A549 treated with DMSO at 1 μM for 4 hours (cell line): Measurements from ENCODE around the gene KRTAP1-5. TPM values are rescaled to one million over a fixed set of nuclear protein-coding genes. Genes with fewer than 3 reads are reported as not detected.

Experiments used
- total RNA-seq: library from RNA; stranded (reverse); fragments of 200-300 nt; extraction: Qiagen RNA extraction; gene quantifications from 5 replicates; pipeline ENCODE4 v1.2.3, GENCODE V29; 2022; ENCODE audit warnings: low read depth

The KRTAP1-5 gene
- total RNA-seq = 0.08 TPM in 1 of 5 replicates, not detected in the others

GRCh38 chr17:41026715-41027471 lies at the start of gene KRTAP1-5:
KRTAP1-5 (minus strand) TSS chr17:41027208; CDS start chr17:41027155, 53 bp downstream.

GRCh38 chr17:41065829-41066624 lies 39.0 kb upstream of the KRTAP1-5 start, which contains the start of gene KRTAP2-4:
KRTAP2-4 (minus strand) TSS chr17:41065879; CDS start chr17:41065845, 34 bp downstream.

GRCh38 chr17:41060052-41060604 lies 33.1 kb upstream of the KRTAP1-5 start, which contains the start of gene KRTAP2-3:
KRTAP2-3 (minus strand) TSS chr17:41060114; CDS start chr17:41060050, 64 bp downstream.

GRCh38 chr17:41055130-41055529 lies 28.1 kb upstream of the KRTAP1-5 start, which contains the start of gene KRTAP2-2:
KRTAP2-2 (minus strand) TSS chr17:41055230; CDS start chr17:41055211, 19 bp downstream.

GRCh38 chr17:41046735-41047465 lies 19.9 kb upstream of the KRTAP1-5 start, which contains the start of gene KRTAP2-1:
KRTAP2-1 (minus strand) TSS chr17:41047316; CDS start chr17:41047267, 49 bp downstream.

GRCh38 chr17:41040783-41041571 lies 14.0 kb upstream of the KRTAP1-5 start, which contains the start of gene KRTAP1-1:
KRTAP1-1 (minus strand) TSS chr17:41041450; CDS start chr17:41041397, 53 bp downstream.

GRCh38 chr17:41034346-41034935 lies 7.4 kb upstream of the KRTAP1-5 start, which contains the start of gene KRTAP1-3:
KRTAP1-3 (minus strand) TSS chr17:41034874; CDS start chr17:41034821, 53 bp downstream.

GRCh38 chr17:41029633-41030245 lies 2.7 kb upstream of the KRTAP1-5 start, which contains the start of gene KRTAP1-4:
KRTAP1-4 (minus strand) TSS chr17:41030195; CDS start chr17:41030078, 117 bp downstream.

GRCh38 chr17:41008811-41009210 lies 18.2 kb downstream of the KRTAP1-5 start, which contains the start of gene KRTAP3-1:
KRTAP3-1 (minus strand) TSS chr17:41009128; CDS start chr17:41009074, 54 bp downstream.

GRCh38 chr17:40999563-40999962 lies 27.4 kb downstream of the KRTAP1-5 start, which contains the start of gene KRTAP3-2:
KRTAP3-2 (minus strand) TSS chr17:40999906; CDS start chr17:40999853, 53 bp downstream.

GRCh38 chr17:40993839-40994238 lies 33.2 kb downstream of the KRTAP1-5 start, which contains the start of gene KRTAP3-3:
KRTAP3-3 (minus strand) TSS chr17:40994164; CDS start chr17:40994097, 67 bp downstream.

GRCh38 chr17:40984226-40984625 lies 42.8 kb downstream of the KRTAP1-5 start, which contains the start of gene KRT40:
KRT40 (minus strand) TSS chr17:40984326; CDS start chr17:40984273, 53 bp downstream.

Other genes with a start within 250 kb of the KRTAP1-5 start
- gene KRT27, start 244.7 kb downstream of the KRTAP1-5 start, total RNA-seq = not detected in 5 replicates
- not detected in 5 replicates for gene KRT28, start 227.2 kb downstream of the KRTAP1-5 start, total RNA-seq
- gene KRT10, start 204.6 kb downstream of the KRTAP1-5 start, total RNA-seq = 80.9 to 125 TPM (median 111 TPM) in 5 replicates
- gene KRT12, start 160.0 kb downstream of the KRTAP1-5 start, total RNA-seq = not detected in 5 replicates
- gene KRT20, start 142.0 kb downstream of the KRTAP1-5 start, total RNA-seq = 0.29 to 0.47 TPM (median 0.32 TPM) in 5 replicates
- 0.09 to 0.18 TPM (median 0.10 TPM) in 3 of 5 replicates, not detected in the others for gene KRT23, start 89.6 kb downstream of the KRTAP1-5 start, total RNA-seq
- gene KRT39, start 60.3 kb downstream of the KRTAP1-5 start, total RNA-seq = not detected in 5 replicates
- gene KRT40, start 42.9 kb downstream of the KRTAP1-5 start, total RNA-seq = not detected in 5 replicates
- not detected in 5 replicates for gene KRTAP3-3, start 33.0 kb downstream of the KRTAP1-5 start, total RNA-seq
- 0.26 to 0.35 TPM (median 0.34 TPM) in 3 of 5 replicates, not detected in the others for gene KRTAP3-2, start 27.3 kb downstream of the KRTAP1-5 start, total RNA-seq
- not detected in 5 replicates for gene KRTAP3-1, start 18.1 kb downstream of the KRTAP1-5 start, total RNA-seq
- not detected in 5 replicates for gene KRTAP1-4, start 3.0 kb upstream of the KRTAP1-5 start, total RNA-seq
- gene KRTAP1-3, start 7.7 kb upstream of the KRTAP1-5 start, total RNA-seq = not detected in 5 replicates
- not detected in 5 replicates for gene KRTAP1-1, start 14.2 kb upstream of the KRTAP1-5 start, total RNA-seq
- not detected in 5 replicates for gene KRTAP2-1, start 20.1 kb upstream of the KRTAP1-5 start, total RNA-seq
- gene KRTAP2-2, start 28.0 kb upstream of the KRTAP1-5 start, total RNA-seq = not detected in 5 replicates
- 0.12 to 0.13 TPM in 2 of 5 replicates, not detected in the others for gene KRTAP2-3, start 32.9 kb upstream of the KRTAP1-5 start, total RNA-seq
- gene KRTAP2-4, start 38.7 kb upstream of the KRTAP1-5 start, total RNA-seq = not detected in 5 replicates
- not detected in 5 replicates for gene KRTAP4-7, start 56.9 kb upstream of the KRTAP1-5 start, total RNA-seq
- not detected in 5 replicates for gene KRTAP4-8, start 70.9 kb upstream of the KRTAP1-5 start, total RNA-seq
- not detected in 5 replicates for gene KRTAP4-16, start 75.0 kb upstream of the KRTAP1-5 start, total RNA-seq
- 0.20 TPM in 1 of 5 replicates, not detected in the others for gene KRTAP4-9, start 78.2 kb upstream of the KRTAP1-5 start, total RNA-seq
- not detected in 5 replicates for gene KRTAP4-11, start 91.2 kb upstream of the KRTAP1-5 start, total RNA-seq
- gene KRTAP4-12, start 97.0 kb upstream of the KRTAP1-5 start, total RNA-seq = not detected in 5 replicates
- not detected in 5 replicates for gene KRTAP4-6, start 113.3 kb upstream of the KRTAP1-5 start, total RNA-seq
- not detected in 5 replicates for gene KRTAP4-5, start 122.6 kb upstream of the KRTAP1-5 start, total RNA-seq
- not detected in 5 replicates for gene KRTAP4-4, start 133.5 kb upstream of the KRTAP1-5 start, total RNA-seq
- not detected in 5 replicates for gene KRTAP4-3, start 141.0 kb upstream of the KRTAP1-5 start, total RNA-seq
- gene KRTAP4-2, start 151.0 kb upstream of the KRTAP1-5 start, total RNA-seq = not detected in 5 replicates
- 0.15 to 0.30 TPM (median 0.20 TPM) in 4 of 5 replicates, not detected in the other for gene KRTAP4-1, start 157.7 kb upstream of the KRTAP1-5 start, total RNA-seq
- not detected in 5 replicates for gene KRTAP9-1, start 162.7 kb upstream of the KRTAP1-5 start, total RNA-seq
- not detected in 5 replicates for gene KRTAP9-2, start 199.4 kb upstream of the KRTAP1-5 start, total RNA-seq
- gene KRTAP9-3, start 205.2 kb upstream of the KRTAP1-5 start, total RNA-seq = not detected in 5 replicates
- not detected in 5 replicates for gene KRTAP9-8, start 210.8 kb upstream of the KRTAP1-5 start, total RNA-seq
- not detected in 5 replicates for gene KRTAP9-4, start 222.5 kb upstream of the KRTAP1-5 start, total RNA-seq
- gene KRTAP9-9, start 228.2 kb upstream of the KRTAP1-5 start, total RNA-seq = not detected in 5 replicates
- not detected in 5 replicates for gene KRTAP9-6, start 238.2 kb upstream of the KRTAP1-5 start, total RNA-seq
- gene KRTAP9-7, start 248.5 kb upstream of the KRTAP1-5 start, total RNA-seq = not detected in 5 replicates